Panc1 (cell line): Measurements from ENCODE around the gene TMEM164. TPM values are rescaled to one million over a fixed set of nuclear protein-coding genes. Genes with fewer than 3 reads are reported as not detected.

Source experiments
- ATAC-seq: fragments of 200-7000 bp; cut with Tn5 transposase; 2 replicates; pipeline ENCODE4 v1.9.1; 2020; ENCODE audit warnings: mild to moderate bottlenecking, moderate library complexity
- BruUV-seq: library from RNA; stranded (reverse); fragments of 400-500 nt; replicated peaks from 2 replicates; lab custom pipeline; 2021; lab: Mats Ljungman, UMichigan
- CTCF ChIA-PET: fragments of 300-600 bp; sonication (Branson Sonifier 250); formaldehyde crosslinking; loops from one replicate; lab custom pipeline; 2022; ENCODE audit warnings: antibody characterized with exemption; lab: Charles Lee
- POLR2A ChIA-PET: fragments of 300-600 bp; sonication (Branson Sonifier 250); formaldehyde crosslinking; loops from one replicate; lab custom pipeline; 2022; ENCODE audit warnings: antibody characterized with exemption; lab: Charles Lee
- DNase-seq: peaks from one replicate; pipeline ENCODE4 v3.0.0-alpha.2; 2010; ENCODE audit warnings: low read depth, low spot score
- H3K27ac ChIP-seq: 2 replicates; pipeline ENCODE4 v1.5.1; 2011; ENCODE audit warnings: mild to moderate bottlenecking, low read length, inconsistent platforms
- H3K27me3 ChIP-seq: fragments of 200-500 bp; sonication (Bioruptor generic); 2 replicates; pipeline ENCODE4 v1.6.0; 2014; ENCODE audit warnings: low read length, inconsistent platforms; ENCODE audit not compliant: control insufficient read depth, insufficient read depth
- H3K36me3 ChIP-seq: fragments of 200-500 bp; sonication (Bioruptor generic); 2 replicates; pipeline ENCODE4 v1.5.1; 2014; ENCODE audit warnings: inconsistent platforms, mild to moderate bottlenecking, low read length, moderate library complexity; ENCODE audit not compliant: control insufficient read depth, insufficient read depth
- H3K4me1 ChIP-seq: 2 replicates; pipeline ENCODE4 v1.5.1; 2011; ENCODE audit warnings: inconsistent platforms, mild to moderate bottlenecking, low read length, moderate library complexity; ENCODE audit not compliant: control insufficient read depth, insufficient read depth
- H3K4me3 ChIP-seq, 2 experiments: 2 replicates each; pipeline ENCODE4 v1.5.1; 2011 to 2012; ENCODE audit warnings: low read depth in 2 of 2, low read length in 2 of 2, mild to moderate bottlenecking in 2 of 2, inconsistent platforms in 1 of 2, moderate library complexity in 1 of 2
- H3K9me3 ChIP-seq: fragments of 200-500 bp; sonication (Bioruptor generic); 2 replicates; pipeline ENCODE4 v1.5.1; 2014; ENCODE audit warnings: low read depth, mild to moderate bottlenecking, inconsistent platforms, low read length, moderate library complexity; ENCODE audit not compliant: control insufficient read depth, insufficient read depth
- CTCF ChIP-seq: fragments of 450-650 bp; IDR thresholded peaks from 2 replicates; pipeline ENCODE4 v1.5.1; 2017; ENCODE audit warnings: mild to moderate bottlenecking
- POLR2AphosphoS5 ChIP-seq: IDR thresholded peaks from 2 replicates; pipeline ENCODE4 v1.6.1; 2012; ENCODE audit warnings: mild to moderate bottlenecking, low read depth, low read length, moderate library complexity
- SIN3A ChIP-seq: IDR thresholded peaks from 2 replicates; pipeline ENCODE4 v1.6.1; 2012; ENCODE audit warnings: low read depth, mild to moderate bottlenecking, low read length, moderate library complexity, borderline replicate concordance; ENCODE audit not compliant: insufficient read depth
- TCF7L2 ChIP-seq: IDR thresholded peaks from 2 replicates; pipeline ENCODE4 v1.6.1; 2011; ENCODE audit warnings: mild to moderate bottlenecking, low read depth, low read length, inconsistent platforms
- in situ Hi-C: cut with HindIII; loops from 2 replicates; pipeline ENCODE4 v1.10.0; 2016; ENCODE audit warnings: low sequenced_read_pairs, low pct_unique_long_range_greater_than_20kb
- intact Hi-C: fragments of 100-400 bp; cut with micrococcal nuclease; formaldehyde crosslinking; loops from one replicate; pipeline ENCODE4 v1.10.0; 2022; ENCODE audit not compliant: unreplicated experiment
- total RNA-seq: library from RNA; stranded (reverse); gene quantifications from one replicate; pipeline ENCODE4 v1.2.1, GENCODE V29; 2021; ENCODE audit not compliant: unreplicated experiment
- TF ChIP-seq, protein P1 (sequence below), 2 experiments: IDR thresholded peaks; 2 replicates each; pipeline ENCODE4 v1.6.1; 2011 to 2012; ENCODE audit warnings: low read depth in 2 of 2, control low read depth in 1 of 2, low read length in 1 of 2, mild to moderate bottlenecking in 1 of 2, moderate library complexity in 1 of 2; ENCODE audit not compliant: insufficient read depth in 1 of 2

TMEM164 gene
- total RNA-seq, 1 experiment from 2014 or later = 32.8 TPM

DNA sequence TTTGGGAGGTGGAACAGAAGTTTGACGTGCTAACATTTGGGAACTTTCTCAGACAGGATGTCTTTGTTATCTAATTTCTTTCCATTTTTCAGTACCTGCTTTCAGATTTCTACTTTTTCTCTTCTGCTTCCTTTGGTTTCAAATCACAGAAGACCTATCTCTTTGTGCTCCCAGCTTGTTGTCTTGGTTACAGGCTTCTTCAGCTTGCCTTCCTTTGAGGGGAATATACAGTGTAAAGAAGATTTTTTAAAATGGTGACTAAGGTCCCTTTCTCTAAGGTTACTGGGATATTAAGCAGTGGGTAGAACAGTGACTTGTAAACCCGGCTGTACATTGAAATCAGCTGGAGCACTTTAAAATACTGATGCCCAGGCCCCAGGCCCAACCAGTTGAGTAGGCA lies 48.0 kb downstream of the TMEM164 start:
- POLR2A ChIA-PET = no interaction called here
- in situ Hi-C loops (no loop called here), intact Hi-C loops (no loop called here)
- Histone ChIP-seq H3K4me1 (no peaks in the 10 kb centered on the region), H3K9me3 (no peaks in the 10 kb centered on the region), H3K4me3 (no peak overlapping the region), H3K27ac (no peak overlapping the region), H3K27me3 (no peaks in the 10 kb centered on the region), H3K36me3 (no peaks in the 10 kb centered on the region)
- CTCF ChIA-PET = no interaction called here
- ATAC-seq = no peak
- TF ChIP-seq CTCF (no peak), SIN3A (no peak), TCF7L2 (no peak), POLR2AphosphoS5 (no peak)
- TF ChIP-seq, protein P1, sequence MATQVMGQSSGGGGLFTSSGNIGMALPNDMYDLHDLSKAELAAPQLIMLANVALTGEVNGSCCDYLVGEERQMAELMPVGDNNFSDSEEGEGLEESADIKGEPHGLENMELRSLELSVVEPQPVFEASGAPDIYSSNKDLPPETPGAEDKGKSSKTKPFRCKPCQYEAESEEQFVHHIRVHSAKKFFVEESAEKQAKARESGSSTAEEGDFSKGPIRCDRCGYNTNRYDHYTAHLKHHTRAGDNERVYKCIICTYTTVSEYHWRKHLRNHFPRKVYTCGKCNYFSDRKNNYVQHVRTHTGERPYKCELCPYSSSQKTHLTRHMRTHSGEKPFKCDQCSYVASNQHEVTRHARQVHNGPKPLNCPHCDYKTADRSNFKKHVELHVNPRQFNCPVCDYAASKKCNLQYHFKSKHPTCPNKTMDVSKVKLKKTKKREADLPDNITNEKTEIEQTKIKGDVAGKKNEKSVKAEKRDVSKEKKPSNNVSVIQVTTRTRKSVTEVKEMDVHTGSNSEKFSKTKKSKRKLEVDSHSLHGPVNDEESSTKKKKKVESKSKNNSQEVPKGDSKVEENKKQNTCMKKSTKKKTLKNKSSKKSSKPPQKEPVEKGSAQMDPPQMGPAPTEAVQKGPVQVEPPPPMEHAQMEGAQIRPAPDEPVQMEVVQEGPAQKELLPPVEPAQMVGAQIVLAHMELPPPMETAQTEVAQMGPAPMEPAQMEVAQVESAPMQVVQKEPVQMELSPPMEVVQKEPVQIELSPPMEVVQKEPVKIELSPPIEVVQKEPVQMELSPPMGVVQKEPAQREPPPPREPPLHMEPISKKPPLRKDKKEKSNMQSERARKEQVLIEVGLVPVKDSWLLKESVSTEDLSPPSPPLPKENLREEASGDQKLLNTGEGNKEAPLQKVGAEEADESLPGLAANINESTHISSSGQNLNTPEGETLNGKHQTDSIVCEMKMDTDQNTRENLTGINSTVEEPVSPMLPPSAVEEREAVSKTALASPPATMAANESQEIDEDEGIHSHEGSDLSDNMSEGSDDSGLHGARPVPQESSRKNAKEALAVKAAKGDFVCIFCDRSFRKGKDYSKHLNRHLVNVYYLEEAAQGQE (IDR thresholded peaks at IDR 0.05; ENCODE audit: insufficient read depth in 1 of 2, low read depth in 2 of 2, low read length in 1 of 2) = no peak
- no peak for DNase-seq
- no TSS peak for BruUV-seq

DNA sequence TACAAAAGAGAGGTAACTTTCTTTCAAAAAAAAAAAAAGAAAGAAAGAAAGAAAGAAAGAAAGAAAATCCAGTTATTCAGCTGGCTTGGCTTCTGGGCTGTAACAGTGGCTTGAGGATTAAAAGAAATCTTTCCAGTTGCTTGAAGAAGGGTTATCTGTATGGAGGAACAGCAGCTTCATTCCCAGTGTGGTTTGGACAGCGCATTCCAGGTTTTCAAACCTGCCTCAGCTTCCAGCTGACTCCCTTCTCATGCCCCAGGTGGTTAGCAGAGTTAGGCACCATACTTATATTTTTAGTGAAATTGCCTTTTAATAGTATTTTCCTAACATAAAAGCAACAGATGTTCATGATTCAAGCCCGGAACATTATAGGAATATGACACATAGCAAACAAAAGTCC lies 48.6 kb downstream of the TMEM164 start:
- Histone ChIP-seq H3K9me3 (no peaks in the 10 kb centered on the region), H3K36me3 (no peaks in the 10 kb centered on the region), H3K4me3 (no peak overlapping the region), H3K27ac (no peak overlapping the region), H3K4me1 (no peaks in the 10 kb centered on the region), H3K27me3 (no peaks in the 10 kb centered on the region)
- no TSS peak for BruUV-seq
- in situ Hi-C loops (no loop called here), intact Hi-C loops (no loop called here)
- DNase-seq = no peak
- CTCF ChIA-PET = no interaction called here
- no peak for ATAC-seq
- TF ChIP-seq, protein P1 (IDR thresholded peaks at IDR 0.05; ENCODE audit: insufficient read depth in 1 of 2, low read depth in 2 of 2, low read length in 1 of 2) = no peak
- no peak for TF ChIP-seq POLR2AphosphoS5
- no peak for TF ChIP-seq SIN3A
- TF ChIP-seq CTCF = no peak
- no peak for TF ChIP-seq TCF7L2
- POLR2A ChIA-PET = no interaction called here
